ENCODE measurements around the gene DMD.

DNA sequence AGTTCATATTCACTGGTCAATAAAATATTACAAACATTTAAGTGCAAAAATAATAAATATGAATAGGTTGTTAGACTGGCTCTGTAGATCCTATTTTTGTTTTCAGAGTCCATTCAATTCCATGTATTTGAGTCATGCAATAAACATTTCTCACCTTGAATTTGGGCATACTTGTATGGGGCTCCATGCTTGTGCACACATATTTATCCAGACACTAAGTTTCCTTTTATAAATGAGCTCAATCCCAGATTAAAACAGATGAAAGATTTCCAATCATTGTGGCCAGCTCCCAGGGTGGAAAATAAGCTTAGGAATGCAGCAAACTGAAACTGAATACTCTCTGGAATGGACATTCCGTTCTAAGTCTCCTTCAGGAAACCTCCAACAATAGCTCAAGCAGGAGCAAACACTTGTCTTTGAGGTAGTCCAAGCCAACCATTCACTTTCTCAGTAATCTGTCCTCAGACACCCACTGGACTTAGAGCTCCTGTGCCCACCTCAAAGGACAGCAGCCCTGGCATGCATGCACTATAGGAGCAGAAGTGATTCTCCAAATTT lies 16.4 kb downstream of the DMD start:
- TF ChIP-seq ZFP1 (CRISPR knock-in tag; IDR thresholded peaks at IDR 0.05): no peak
- TF ChIP-seq PREB (CRISPR knock-in tag; IDR thresholded peaks at IDR 0.05): no peak
- no peak for TF ChIP-seq ZNF549 (CRISPR knock-in tag; IDR thresholded peaks at IDR 0.05)
- no peak for TF ChIP-seq NFE2L2 (IDR thresholded peaks at IDR 0.05; ENCODE audit: low read length)

Measured in HepG2 (cell line).